ENCODE measurements around the gene WNT3A. TPM values are rescaled to one million over a fixed set of nuclear protein-coding genes. Genes with fewer than 3 reads are reported as not detected.

Gene WNT3A
- total and polyA plus RNA-seq, 2 of the 4 experiments (the other 2 are of a cell fraction) = not detected

DNA sequence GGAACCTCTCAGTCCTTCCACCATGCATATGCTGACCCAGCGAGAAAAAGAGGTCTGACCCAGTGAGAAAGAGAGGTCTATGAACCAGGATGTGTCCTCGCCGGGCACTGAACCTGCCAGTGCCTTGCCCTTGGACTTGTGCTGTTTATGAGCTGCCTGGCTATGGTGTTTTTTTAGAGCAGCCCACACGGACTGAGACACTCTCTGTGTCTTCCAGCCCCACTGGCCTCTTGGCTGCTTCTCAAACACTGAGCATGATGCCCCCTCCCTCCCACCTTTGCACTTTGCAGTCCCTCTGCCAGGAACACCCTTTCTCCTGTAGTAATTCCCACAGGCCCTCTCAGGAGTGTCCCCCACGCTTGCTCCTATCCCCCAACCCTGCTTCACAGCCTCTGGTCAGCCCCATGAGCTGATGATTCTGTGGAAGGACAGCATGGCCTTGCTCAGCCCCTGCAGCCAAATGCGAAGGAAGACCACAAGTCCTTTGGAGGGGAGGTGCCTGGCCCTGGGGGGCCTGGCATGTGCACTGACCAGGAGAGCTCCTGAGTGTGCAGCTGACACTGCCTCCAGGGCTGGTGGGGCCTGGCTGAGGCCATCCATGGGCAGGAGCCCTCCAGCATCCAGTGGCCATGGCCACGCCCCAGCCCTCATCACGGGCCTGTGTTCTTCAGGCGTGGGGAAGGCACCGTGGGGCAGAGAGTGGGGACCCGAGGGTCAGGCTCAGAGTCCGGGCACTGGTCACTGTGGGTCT is 23.8 kb downstream of the WNT3A start:
- Histone ChIP-seq H3K4ac (ENCODE audit: low read depth, low read length) (no peak overlapping the region), H3K27ac (ENCODE audit: insufficient read depth, low read length) (no peak overlapping the region), H3K9me1 (ENCODE audit: insufficient read depth, low read length) (no peaks in the 10 kb centered on the region), H3K36me3 (ENCODE audit: control insufficient read depth, insufficient read depth, low read length) (no peaks in the 10 kb centered on the region), H4K20me1 (ENCODE audit: insufficient read depth, low read length) (no peaks in the 10 kb centered on the region), H4K5ac (ENCODE audit: low read depth, low read length) (no peak overlapping the region), H2BK20ac (ENCODE audit: low read depth, low read length) (no peak overlapping the region), H2AFZ (replicated peaks; ENCODE audit: low read length, poor library complexity) (peak overlapping the region; percentile 21), H3K56ac (ENCODE audit: extremely low read depth, insufficient read depth, low read length) (no peak overlapping the region), H3K14ac (replicated peaks; ENCODE audit: low read depth, low read length) (no peak overlapping the region), H3K23ac (ENCODE audit: low read depth, low read length) (no peak overlapping the region), H3K79me1 (ENCODE audit: low read depth in 1 of 2, low read length in 2 of 2) (no peaks in the 10 kb centered on the region), H2BK15ac (ENCODE audit: low read depth, low read length) (no peak overlapping the region), H4K91ac (ENCODE audit: insufficient read depth, low read depth, low read length) (no peak overlapping the region), H3K18ac (ENCODE audit: low read depth, low read length) (no peak overlapping the region), H3K9me3 (ENCODE audit: control insufficient read depth, insufficient read depth, low read length) (no peaks in the 10 kb centered on the region), H4K8ac (ENCODE audit: low read depth in 2 of 2, low read length in 2 of 2) (no peak overlapping the region), H3K4me1 (ENCODE audit: control insufficient read depth, insufficient read depth, low read length) (no peaks in the 10 kb centered on the region), H3K9ac (ENCODE audit: low read depth, low read length) (no peak overlapping the region), H2BK5ac (ENCODE audit: low read depth, low read length, poor library complexity, severe bottlenecking) (no peak overlapping the region), H2AK5ac (ENCODE audit: low read depth, low read length) (no peak overlapping the region), H3K4me2 (ENCODE audit: low read depth, low read length) (no peak overlapping the region), H2AK9ac (replicated peaks; ENCODE audit: low read depth, low read length, poor library complexity) (no peak overlapping the region), H3K4me3 (ENCODE audit: insufficient read depth, low read depth, low read length) (no peak overlapping the region), H2BK120ac (ENCODE audit: low read depth, low read length) (no peak overlapping the region), H3K27me3 (ENCODE audit: control insufficient read depth, insufficient read depth, low read length) (peaks cover 4% of the 10 kb centered on the region)
- ATAC-seq (ENCODE audit: low read depth) (no peak), DNase-seq (no peak)
- WGBS, 2 experiments (ENCODE audit: extremely low coverage in 2 of 2, insufficient read length in 1 of 2) = 50% methylated on average over 3 of the region's 12 CpGs; no CpG with 5 or more reads in 1 of the 2 experiments
- TF ChIP-seq CEBPB (IDR thresholded peaks at IDR 0.05; ENCODE audit: low read depth, low read length) = no peak
- no peak for TF ChIP-seq MAFK (IDR thresholded peaks at IDR 0.05; ENCODE audit: low read depth, low read length)
- no peak for TF ChIP-seq RCOR1 (IDR thresholded peaks at IDR 0.05; ENCODE audit: insufficient replicate concordance, low read length)
- no peak for TF ChIP-seq MAZ (IDR thresholded peaks at IDR 0.05; ENCODE audit: borderline replicate concordance, low read depth, low read length)
- TF ChIP-seq, protein P1, sequence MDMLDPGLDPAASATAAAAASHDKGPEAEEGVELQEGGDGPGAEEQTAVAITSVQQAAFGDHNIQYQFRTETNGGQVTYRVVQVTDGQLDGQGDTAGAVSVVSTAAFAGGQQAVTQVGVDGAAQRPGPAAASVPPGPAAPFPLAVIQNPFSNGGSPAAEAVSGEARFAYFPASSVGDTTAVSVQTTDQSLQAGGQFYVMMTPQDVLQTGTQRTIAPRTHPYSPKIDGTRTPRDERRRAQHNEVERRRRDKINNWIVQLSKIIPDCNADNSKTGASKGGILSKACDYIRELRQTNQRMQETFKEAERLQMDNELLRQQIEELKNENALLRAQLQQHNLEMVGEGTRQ (IDR thresholded peaks at IDR 0.05; ENCODE audit: low read depth, low read length) = no peak
- no peak for TF ChIP-seq RFX5 (IDR thresholded peaks at IDR 0.05; ENCODE audit: low read depth, low read length)
- no peak for TF ChIP-seq RAD21 (IDR thresholded peaks at IDR 0.05; ENCODE audit: low read length)
- TF ChIP-seq, protein P2, sequence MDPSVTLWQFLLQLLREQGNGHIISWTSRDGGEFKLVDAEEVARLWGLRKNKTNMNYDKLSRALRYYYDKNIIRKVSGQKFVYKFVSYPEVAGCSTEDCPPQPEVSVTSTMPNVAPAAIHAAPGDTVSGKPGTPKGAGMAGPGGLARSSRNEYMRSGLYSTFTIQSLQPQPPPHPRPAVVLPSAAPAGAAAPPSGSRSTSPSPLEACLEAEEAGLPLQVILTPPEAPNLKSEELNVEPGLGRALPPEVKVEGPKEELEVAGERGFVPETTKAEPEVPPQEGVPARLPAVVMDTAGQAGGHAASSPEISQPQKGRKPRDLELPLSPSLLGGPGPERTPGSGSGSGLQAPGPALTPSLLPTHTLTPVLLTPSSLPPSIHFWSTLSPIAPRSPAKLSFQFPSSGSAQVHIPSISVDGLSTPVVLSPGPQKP (IDR thresholded peaks at IDR 0.05; ENCODE audit: borderline replicate concordance, low read depth, low read length) = no peak
- TF ChIP-seq CHD1 (IDR thresholded peaks at IDR 0.05; ENCODE audit: low read depth, low read length) = no peak
- no peak for TF ChIP-seq FOS (IDR thresholded peaks at IDR 0.05; ENCODE audit: low read depth, low read length)
- no peak for TF ChIP-seq SMC3 (IDR thresholded peaks at IDR 0.05; ENCODE audit: low read depth, low read length)
- no peak for TF ChIP-seq POLR2A (IDR thresholded peaks at IDR 0.05; ENCODE audit: low read depth, low read length)
- intact Hi-C loops (cut with micrococcal nuclease) = no loop called here
- dilution Hi-C loops (cut with HindIII; ENCODE audit: low sequenced_read_pairs, unreplicated experiment) = no loop called here
- no TSS peak for BruUV-seq (replicated peaks)
- in situ Hi-C loops (cut with MboI; ENCODE audit: low sequenced_read_pairs) = no loop called here
- POLR2A ChIA-PET (ENCODE audit: unreplicated experiment) = no interaction called here
- CTCF ChIA-PET = no interaction called here
